DND-41 (cell line): ENCODE data around the gene PREX1.

Experiments used
- CTCF ChIP-seq: IDR thresholded peaks from 2 replicates; pipeline ENCODE4 v1.5.1; 2012; ENCODE audit warnings: borderline replicate concordance, low read length, moderate library complexity, mild to moderate bottlenecking; ENCODE audit not compliant: poor library complexity, severe bottlenecking; ENCODE audit errors: extremely low read depth
- EZH2 ChIP-seq: IDR thresholded peaks from 3 replicates; pipeline ENCODE4 v1.6.1; 2012; ENCODE audit warnings: borderline replicate concordance, low read depth, mild to moderate bottlenecking, moderate library complexity, low read length, inconsistent platforms; ENCODE audit not compliant: severe bottlenecking

DNA sequence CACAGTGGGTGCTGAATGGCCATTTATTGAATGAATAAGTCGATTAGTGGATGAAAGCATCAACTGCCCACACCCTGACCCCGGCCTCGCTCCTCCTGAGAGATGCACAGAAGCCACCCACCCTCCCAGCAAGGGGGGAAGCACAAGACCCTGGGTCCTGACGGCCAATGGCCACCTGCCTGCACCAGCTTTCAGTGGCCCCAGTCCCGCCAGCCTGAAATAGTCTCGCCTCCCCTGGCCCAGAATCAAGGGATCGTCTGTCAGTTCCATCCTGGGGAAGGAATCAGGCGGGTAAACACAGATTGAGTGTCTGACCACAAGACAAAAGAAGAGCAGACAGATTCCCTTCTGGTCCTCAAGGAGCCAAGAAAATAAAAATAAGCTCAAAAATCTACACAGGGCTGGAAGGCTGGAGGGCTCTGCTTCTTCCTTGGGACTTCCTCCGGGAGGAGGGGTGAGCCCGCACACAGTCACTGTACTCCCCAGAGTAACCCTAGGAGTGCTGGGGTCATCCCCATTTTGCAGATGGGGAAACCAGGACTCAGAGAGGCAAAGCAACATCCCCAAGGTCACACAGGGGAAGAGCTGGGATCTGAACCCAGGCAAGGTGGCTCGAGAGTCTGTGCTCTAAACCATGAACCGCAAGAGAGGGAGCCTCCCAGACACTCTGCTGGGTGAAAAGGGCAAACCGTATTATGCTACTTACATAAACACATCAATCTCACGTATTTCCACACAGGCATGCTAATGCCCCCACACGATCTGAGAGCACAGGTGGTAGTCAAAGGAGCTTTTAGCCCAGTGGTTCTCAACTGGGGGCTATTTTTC lies 7.8 kb downstream of the PREX1 start:
- TF ChIP-seq CTCF (no peak), EZH2 (no peak)
